ENCODE measurements around the gene TRAPPC1. TPM values are rescaled to one million over a fixed set of nuclear protein-coding genes. Genes with fewer than 3 reads are reported as not detected.

The TRAPPC1 gene
- total RNA-seq, 4 donors from 2014 or later: 24.1 to 39.3 (median 36.8) TPM

GRCh38 chr17:7893187-7893880 lies 38.4 kb downstream of the TRAPPC1 start:
- DNase-seq (ENCODE audit: low spot score in 2 of 2): no peak
- H3K4me1 ChIP-seq: peaks cover 0 to 24% (median 19%) of the 10 kb centered on the region in 4 donors
- H3K27me3 ChIP-seq: no peaks in the 10 kb centered on the region
- WGBS, 2 donors: 73 to 76% methylated on average over 12 to 15 of the region's 15 CpGs
- TF ChIP-seq EP300 (IDR thresholded peaks at IDR 0.05): no peak
- no peak for TF ChIP-seq POLR2A (IDR thresholded peaks at IDR 0.05)
- TF ChIP-seq CTCF (IDR thresholded peaks at IDR 0.05): no peak
- H3K9me3 ChIP-seq: no peaks in the 10 kb centered on the region
- H3K36me3 ChIP-seq: peaks cover 0 to 65% (median 0%) of the 10 kb centered on the region in 3 donors
- H3K27ac ChIP-seq: no peak overlapping the region
- no peak overlapping the region for H3K4me3 ChIP-seq

- peak; percentile 90 to 96 for DNase-seq (ENCODE audit: low spot score in 2 of 2)
- Histone ChIP-seq H3K36me3 (peaks cover 0 to 31% (median 0%) of the 10 kb centered on the region in 3 donors), H3K9me3 (no peaks in the 10 kb centered on the region), H3K27me3 (no peaks in the 10 kb centered on the region), H3K4me1 (peaks cover 0 to 47% (median 37%) of the 10 kb centered on the region in 4 donors), H3K27ac (peak overlapping the region; percentile 79 to 97 (median 94)), H3K4me3 (peak overlapping the region in 1 of 4 donors; percentile 7)
- TF ChIP-seq POLR2A (IDR thresholded peaks at IDR 0.05) (peak in 1 of 2 donors; percentile 27), EP300 (IDR thresholded peaks at IDR 0.05) (peak; percentile 35 to 93), CTCF (IDR thresholded peaks at IDR 0.05) (peak in 4 of 5 experiments; percentile 54 to 83 (median 68))
- 10 to 11% methylated on average over 11 of the region's 11 CpGs for WGBS, 2 donors
These were observed 42.4 kb downstream of the TRAPPC1 start for GRCh38 chr17:7889166-7889955.

- Histone ChIP-seq H3K4me1 (peaks cover 0 to 56% (median 42%) of the 10 kb centered on the region in 4 donors), H3K36me3 (peaks cover 0 to 21% (median 0%) of the 10 kb centered on the region in 3 donors)
These were observed 43.4 kb downstream of the TRAPPC1 start, which contains the start of gene CHD3 for GRCh38 chr17:7888184-7888920. Gene CHD3, plus strand, starts transcription at chr17:7888789. Its CDS starts 212 bp downstream, at chr17:7889001.

GRCh38 chr17:7887482-7888183 lies 44.1 kb downstream of the TRAPPC1 start:
- peak; percentile 86 to 89 for DNase-seq (ENCODE audit: low spot score in 2 of 2)
- H3K36me3 ChIP-seq: peaks cover 0 to 18% (median 0%) of the 10 kb centered on the region in 3 donors
- peak overlapping the region; percentile 47 to 89 (median 80) for H3K4me3 ChIP-seq
- H3K9me3 ChIP-seq: no peaks in the 10 kb centered on the region
- 1% methylated on average over 35 of the region's 35 CpGs for WGBS, 2 donors
- H3K27me3 ChIP-seq: no peaks in the 10 kb centered on the region
- TF ChIP-seq EP300 (IDR thresholded peaks at IDR 0.05) (peak; percentile 44 to 79), CTCF (IDR thresholded peaks at IDR 0.05) (peak in 1 of 5 experiments; percentile 25), POLR2A (IDR thresholded peaks at IDR 0.05) (peak in 1 of 2 donors; percentile 59)
- H3K4me1 ChIP-seq: peaks cover 0 to 63% (median 46%) of the 10 kb centered on the region in 4 donors
- H3K27ac ChIP-seq: peak overlapping the region; percentile 79 to 97 (median 94)

More at GRCh38 chr17:7888184-7888920, 43.4 kb downstream of the TRAPPC1 start, which contains the start of gene CHD3:
- no peak for DNase-seq (ENCODE audit: low spot score in 2 of 2)
- Histone ChIP-seq H3K4me3 (peak within 1 kb of the TSS; percentile 20 to 89 (median 80)), H3K9me3 (no peaks in the 10 kb centered on the region), H3K27ac (peak within 1 kb of the TSS; percentile 79 to 97 (median 94)), H3K27me3 (no peaks in the 10 kb centered on the region)
- TF ChIP-seq EP300 (IDR thresholded peaks at IDR 0.05) (no peak), POLR2A (IDR thresholded peaks at IDR 0.05) (no peak), CTCF (IDR thresholded peaks at IDR 0.05) (no peak)
- WGBS, 2 donors: 34 to 40% methylated on average over 17 to 18 of the region's 18 CpGs
